GM12878 (cell line): Measurements from ENCODE around the gene PCDHGA1. TPM values are rescaled to one million over a fixed set of nuclear protein-coding genes. Genes with fewer than 3 reads are reported as not detected.
A peak's percentile ranks its signal among the peaks of the same experiment; 100 is the strongest.

ENCODE experiments used
- ATAC-seq: fragments of 200-7000 bp; cut with Tn5 transposase; 3 replicates; pipeline ENCODE4 v1.9.1; 2020; ENCODE audit warnings: mild to moderate bottlenecking, moderate library complexity
- BruUV-seq: library from RNA; stranded (reverse); fragments of 400-500 nt; replicated peaks from 2 replicates; lab custom pipeline; 2021; lab: Mats Ljungman, UMichigan
- CTCF ChIA-PET: fragments of 300-600 bp; sonication (Branson Sonifier 250); formaldehyde crosslinking; extraction: SDS; loops from one replicate; lab custom pipeline; 2021; ENCODE audit warnings: inconsistent platforms; lab: Yijun Ruan, JAX
- POLR2A ChIA-PET: fragments of 350-600 bp; formaldehyde crosslinking; extraction: SDS; loops from one replicate; lab custom pipeline; 2021; ENCODE audit warnings: inconsistent platforms; lab: Charles Lee
- RAD21 ChIA-PET: fragments of 300-600 bp; sonication (Branson Sonifier 250); formaldehyde crosslinking; loops from one replicate; lab custom pipeline; 2023; ENCODE audit warnings: antibody characterized with exemption; ENCODE audit not compliant: unreplicated experiment; lab: Charles Lee
- SMC1A ChIA-PET: fragments of 300-600 bp; sonication (Branson Sonifier 250); formaldehyde crosslinking; loops from one replicate; lab custom pipeline; 2023; ENCODE audit not compliant: unreplicated experiment, uncharacterized antibody; lab: Charles Lee
- DNase-seq: peaks from one replicate; pipeline ENCODE4 v3.0.0-alpha.2; 2011; ENCODE audit warnings: low read depth, low spot score
- FAIRE-seq: peaks from 3 replicates; lab custom pipeline; 2011; peaks lifted over from hg19 to GRCh38; lab: Jason Lieb, UNC
- H2AFZ ChIP-seq: 2 replicates; pipeline ENCODE4 v1.6.0; 2011; ENCODE audit warnings: low read depth, low read length, control low read depth; ENCODE audit not compliant: control insufficient read depth
- H3K27ac ChIP-seq: 2 replicates; pipeline ENCODE4 v1.5.1; 2011; ENCODE audit warnings: control low read depth; ENCODE audit not compliant: control insufficient read depth, insufficient read depth
- H3K27me3 ChIP-seq, 2 experiments: replicated peaks in 1 of 2; 2 replicates each; pipeline versions ENCODE4 v1.6.0 to v1.6.1; 2011; ENCODE audit warnings: low read length in 1 of 2; ENCODE audit not compliant: control insufficient read depth in 2 of 2, insufficient read depth in 2 of 2
- H3K36me3 ChIP-seq, 2 experiments: 2 replicates each; pipeline ENCODE4 v1.5.1; 2011; ENCODE audit warnings: low read length in 1 of 2; ENCODE audit not compliant: control insufficient read depth in 2 of 2, insufficient read depth in 2 of 2
- H3K4me1 ChIP-seq: 2 replicates; pipeline ENCODE4 v1.6.1; 2011; ENCODE audit warnings: mild to moderate bottlenecking, low read length, moderate library complexity, mixed read lengths; ENCODE audit not compliant: control insufficient read depth, insufficient read depth
- H3K4me2 ChIP-seq: 2 replicates; pipeline ENCODE4 v1.6.0; 2011; ENCODE audit warnings: control low read depth; ENCODE audit not compliant: control insufficient read depth, insufficient read depth
- H3K4me3 ChIP-seq: fragments of 200-600 bp; sonication (generic); 2 replicates; pipeline ENCODE4 v1.5.1; 2016
- H3K79me2 ChIP-seq: 2 replicates; pipeline ENCODE4 v1.6.0; 2011; ENCODE audit warnings: low read length; ENCODE audit not compliant: control insufficient read depth, insufficient read depth
- H3K9ac ChIP-seq: 2 replicates; pipeline ENCODE4 v1.8.0; 2011; ENCODE audit warnings: low read length, control low read depth, mixed read lengths; ENCODE audit not compliant: control insufficient read depth, insufficient read depth
- H3K9me3 ChIP-seq: replicated peaks from 3 replicates; pipeline ENCODE4 v1.5.1; 2011; ENCODE audit warnings: mild to moderate bottlenecking, low read length; ENCODE audit not compliant: control insufficient read depth, insufficient read depth
- H4K20me1 ChIP-seq: 2 replicates; pipeline ENCODE4 v1.6.0; 2011; ENCODE audit not compliant: control insufficient read depth, insufficient read depth
- EED ChIP-seq: sonication (generic); IDR thresholded peaks from 2 replicates; pipeline ENCODE4 v1.6.1; 2016; ENCODE audit warnings: antibody characterized with exemption, low read depth
- GATAD2B ChIP-seq: fragments of 450-650 bp; conservative IDR thresholded peaks from 2 replicates; pipeline ENCODE4 v1.6.1; 2017; ENCODE audit warnings: low read depth, mild to moderate bottlenecking, moderate library complexity
- KDM1A ChIP-seq: fragments of 200-600 bp; sonication (generic); IDR thresholded peaks from 2 replicates; pipeline ENCODE4 v1.6.1; 2016; ENCODE audit warnings: borderline replicate concordance
- MYC ChIP-seq: IDR thresholded peaks from 2 replicates; pipeline ENCODE4 v1.6.1; 2011; ENCODE audit warnings: mild to moderate bottlenecking, low read length, moderate library complexity, inconsistent platforms; ENCODE audit not compliant: insufficient read depth, insufficient replicate concordance, insufficient read length, severe bottlenecking
- NFYA ChIP-seq: IDR thresholded peaks from 2 replicates; pipeline ENCODE4 v1.6.1; 2011; ENCODE audit warnings: low read depth, mild to moderate bottlenecking, low read length, improper control_type of control experiment, borderline replicate concordance
- SREBF1 ChIP-seq: IDR thresholded peaks from 2 replicates; pipeline ENCODE4 v1.6.1; 2012; ENCODE audit warnings: mild to moderate bottlenecking, low read length
- ZNF217 ChIP-seq: fragments of 450-650 bp; IDR thresholded peaks from 2 replicates; pipeline ENCODE4 v1.6.1; 2017; ENCODE audit warnings: antibody characterized with exemption, mild to moderate bottlenecking
- WGBS: methylation state at CpG from one replicate; pipeline ENCODE4 v1.1.6; 2016; ENCODE audit warnings: low lambda C conversion rate; ENCODE audit not compliant: insufficient replicate concordance, insufficient coverage; ENCODE audit errors: missing lambda C conversion rate; 5-methylcytosine and 5-hydroxymethylcytosine counted together
- in situ Hi-C: fragments of 300-500 bp; cut with MboI; formaldehyde crosslinking; loops from 9 replicates; pipeline ENCODE4 v1.14.3; 2018; ENCODE audit warnings: mixed read lengths
- intact Hi-C: fragments of 100-400 bp; cut with micrococcal nuclease; formaldehyde crosslinking; loops from one replicate; pipeline ENCODE4 v1.14.2; 2022; ENCODE audit not compliant: unreplicated experiment
- polyA plus RNA-seq, 11 experiments: library from polyadenylated mRNA; depleted of rRNA in 4 of 11; unstranded in 6 of 11; stranded (reverse) in 5 of 11; fragments of >200 nt; fragmentation: Nextera tagmentation in 4 of 11; fragmentation: Illumina TruSeq in 1 of 11; extraction: Ambion mirVana in 4 of 11; extraction: Trizol in 1 of 11; gene quantifications; 1 replicate in 1 of 11; 2 replicates in 10 of 11; pipeline versions ENCODE4 v1.2.1 to v1.2.3, GENCODE V29; 2011 to 2016; ENCODE audit warnings: inconsistent platforms in 2 of 11, missing spikeins in 2 of 11, low read depth in 1 of 11
- total RNA-seq, 4 experiments: library from RNA; depleted of rRNA in 3 of 4; stranded (reverse); fragments of >200 nt in 3 of 4; fragmentation: Illumina TruSeq in 1 of 4; extraction: Trizol in 1 of 4; gene quantifications; 2 replicates each; pipeline versions ENCODE4 v1.2.1 to v1.2.3, GENCODE V29; 2013 to 2021
- TF ChIP-seq, protein P1 (sequence below): IDR thresholded peaks from 2 replicates; pipeline ENCODE4 v1.6.1; 2011; ENCODE audit warnings: borderline replicate concordance, low read depth, mild to moderate bottlenecking, moderate library complexity, low read length; ENCODE audit not compliant: insufficient read depth, poor library complexity, severe bottlenecking
- TF ChIP-seq, protein P2 (sequence below): fragments of 450-650 bp; conservative IDR thresholded peaks from 2 replicates; pipeline ENCODE4 v1.6.1; 2017; ENCODE audit warnings: mild to moderate bottlenecking, moderate library complexity
- TF ChIP-seq, protein P3 (sequence below): IDR thresholded peaks from 2 replicates; pipeline ENCODE4 v1.6.1; 2012; ENCODE audit warnings: improper control_type of control experiment, low read depth, low read length; ENCODE audit not compliant: insufficient replicate concordance
- TF ChIP-seq, protein P4 (sequence below): IDR thresholded peaks from 2 replicates; pipeline ENCODE4 v1.6.1; 2011; ENCODE audit warnings: borderline replicate concordance, low read depth, mild to moderate bottlenecking, moderate library complexity, mixed read lengths, low read length; ENCODE audit not compliant: insufficient read depth; ENCODE audit errors: extremely low read length

The PCDHGA1 gene
- total and polyA plus RNA-seq, 10 of the 15 experiments (the other 5 are each of a cell fraction or from before 2014, with no cell fraction given), result 0.02 to 0.51 (median 0.19) TPM; not detected in 3

DNA sequence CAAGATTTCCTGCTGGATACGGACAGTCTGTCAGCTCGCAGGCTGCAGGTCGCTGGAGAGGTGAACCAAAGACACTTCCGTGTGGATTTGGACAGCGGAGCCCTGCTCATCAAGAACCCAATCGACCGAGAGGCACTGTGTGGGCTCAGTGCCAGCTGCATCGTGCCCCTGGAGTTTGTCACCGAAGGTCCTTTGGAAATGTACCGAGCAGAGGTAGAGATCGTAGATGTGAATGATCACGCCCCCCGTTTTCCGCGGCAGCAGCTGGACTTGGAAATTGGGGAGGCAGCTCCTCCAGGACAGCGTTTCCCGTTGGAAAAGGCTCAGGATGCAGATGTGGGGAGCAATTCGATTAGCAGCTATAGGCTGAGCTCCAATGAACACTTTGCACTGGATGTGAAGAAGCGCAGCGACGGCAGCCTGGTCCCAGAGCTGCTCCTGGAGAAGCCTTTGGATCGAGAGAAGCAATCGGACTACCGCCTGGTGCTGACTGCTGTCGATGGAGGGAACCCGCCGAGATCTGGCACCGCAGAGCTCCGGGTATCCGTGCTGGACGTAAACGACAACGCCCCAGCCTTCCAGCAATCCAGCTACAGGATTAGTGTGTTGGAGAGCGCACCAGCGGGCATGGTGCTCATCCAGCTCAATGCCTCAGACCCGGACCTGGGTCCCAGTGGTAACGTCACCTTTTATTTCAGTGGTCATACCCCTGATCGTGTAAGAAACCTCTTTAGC, 155.2 kb downstream of the PCDHGA1 start:
- no peak overlapping the region for H3K9ac ChIP-seq
- in situ Hi-C loops, result no loop called here
- peaks cover 4% of the 10 kb centered on the region for H3K4me1 ChIP-seq
- no peaks in the 10 kb centered on the region for H4K20me1 ChIP-seq
- peaks cover 0 to 3% of the 10 kb centered on the region in 2 experiments; a peak in 2 of 4 replicates for H3K27me3 ChIP-seq
- FAIRE-seq (no peak), DNase-seq (no peak), ATAC-seq (no peak; the same call in 2 of the 3 replicates)
- ChIA-PET RAD21 (interaction anchor here (1.0 to 1.2 kb wide), 2 partner anchors 10 to 16 kb away, joined by 3 to 4 read pairs; partner anchors contain the start of gene PCDHGC3), CTCF (interaction anchor here (1.6 to 8.1 kb wide), 5 partner anchors 10 to 79 kb away, joined by 4 to 90 read pairs (median 8); partner anchors contain the start of gene PCDHGC3), SMC1A (interaction anchor here (1.2 to 2.3 kb wide), 2 partner anchors 10 to 72 kb away, joined by 5 to 6 read pairs; partner anchors contain the start of gene PCDHGC3), POLR2A (no interaction called here)
- BruUV-seq, result no TSS peak
- 88% methylated on average over 38 of the region's 38 CpGs for WGBS
- no peak overlapping the region for H3K27ac ChIP-seq
- peak overlapping the region; percentile 36; the same call in 1 of the 2 replicates for H3K4me3 ChIP-seq
- TF ChIP-seq NFYA (no peak), SREBF1 (no peak), MYC (no peak), ZNF217 (no peak), KDM1A (no peak), EED (no peak), GATAD2B (no peak)
- TF ChIP-seq, protein P1, sequence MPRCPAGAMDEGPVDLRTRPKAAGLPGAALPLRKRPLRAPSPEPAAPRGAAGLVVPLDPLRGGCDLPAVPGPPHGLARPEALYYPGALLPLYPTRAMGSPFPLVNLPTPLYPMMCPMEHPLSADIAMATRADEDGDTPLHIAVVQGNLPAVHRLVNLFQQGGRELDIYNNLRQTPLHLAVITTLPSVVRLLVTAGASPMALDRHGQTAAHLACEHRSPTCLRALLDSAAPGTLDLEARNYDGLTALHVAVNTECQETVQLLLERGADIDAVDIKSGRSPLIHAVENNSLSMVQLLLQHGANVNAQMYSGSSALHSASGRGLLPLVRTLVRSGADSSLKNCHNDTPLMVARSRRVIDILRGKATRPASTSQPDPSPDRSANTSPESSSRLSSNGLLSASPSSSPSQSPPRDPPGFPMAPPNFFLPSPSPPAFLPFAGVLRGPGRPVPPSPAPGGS, result no peak
- TF ChIP-seq, protein P2, sequence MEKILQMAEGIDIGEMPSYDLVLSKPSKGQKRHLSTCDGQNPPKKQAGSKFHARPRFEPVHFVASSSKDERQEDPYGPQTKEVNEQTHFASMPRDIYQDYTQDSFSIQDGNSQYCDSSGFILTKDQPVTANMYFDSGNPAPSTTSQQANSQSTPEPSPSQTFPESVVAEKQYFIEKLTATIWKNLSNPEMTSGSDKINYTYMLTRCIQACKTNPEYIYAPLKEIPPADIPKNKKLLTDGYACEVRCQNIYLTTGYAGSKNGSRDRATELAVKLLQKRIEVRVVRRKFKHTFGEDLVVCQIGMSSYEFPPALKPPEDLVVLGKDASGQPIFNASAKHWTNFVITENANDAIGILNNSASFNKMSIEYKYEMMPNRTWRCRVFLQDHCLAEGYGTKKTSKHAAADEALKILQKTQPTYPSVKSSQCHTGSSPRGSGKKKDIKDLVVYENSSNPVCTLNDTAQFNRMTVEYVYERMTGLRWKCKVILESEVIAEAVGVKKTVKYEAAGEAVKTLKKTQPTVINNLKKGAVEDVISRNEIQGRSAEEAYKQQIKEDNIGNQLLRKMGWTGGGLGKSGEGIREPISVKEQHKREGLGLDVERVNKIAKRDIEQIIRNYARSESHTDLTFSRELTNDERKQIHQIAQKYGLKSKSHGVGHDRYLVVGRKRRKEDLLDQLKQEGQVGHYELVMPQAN, result no peak
- TF ChIP-seq, protein P3, sequence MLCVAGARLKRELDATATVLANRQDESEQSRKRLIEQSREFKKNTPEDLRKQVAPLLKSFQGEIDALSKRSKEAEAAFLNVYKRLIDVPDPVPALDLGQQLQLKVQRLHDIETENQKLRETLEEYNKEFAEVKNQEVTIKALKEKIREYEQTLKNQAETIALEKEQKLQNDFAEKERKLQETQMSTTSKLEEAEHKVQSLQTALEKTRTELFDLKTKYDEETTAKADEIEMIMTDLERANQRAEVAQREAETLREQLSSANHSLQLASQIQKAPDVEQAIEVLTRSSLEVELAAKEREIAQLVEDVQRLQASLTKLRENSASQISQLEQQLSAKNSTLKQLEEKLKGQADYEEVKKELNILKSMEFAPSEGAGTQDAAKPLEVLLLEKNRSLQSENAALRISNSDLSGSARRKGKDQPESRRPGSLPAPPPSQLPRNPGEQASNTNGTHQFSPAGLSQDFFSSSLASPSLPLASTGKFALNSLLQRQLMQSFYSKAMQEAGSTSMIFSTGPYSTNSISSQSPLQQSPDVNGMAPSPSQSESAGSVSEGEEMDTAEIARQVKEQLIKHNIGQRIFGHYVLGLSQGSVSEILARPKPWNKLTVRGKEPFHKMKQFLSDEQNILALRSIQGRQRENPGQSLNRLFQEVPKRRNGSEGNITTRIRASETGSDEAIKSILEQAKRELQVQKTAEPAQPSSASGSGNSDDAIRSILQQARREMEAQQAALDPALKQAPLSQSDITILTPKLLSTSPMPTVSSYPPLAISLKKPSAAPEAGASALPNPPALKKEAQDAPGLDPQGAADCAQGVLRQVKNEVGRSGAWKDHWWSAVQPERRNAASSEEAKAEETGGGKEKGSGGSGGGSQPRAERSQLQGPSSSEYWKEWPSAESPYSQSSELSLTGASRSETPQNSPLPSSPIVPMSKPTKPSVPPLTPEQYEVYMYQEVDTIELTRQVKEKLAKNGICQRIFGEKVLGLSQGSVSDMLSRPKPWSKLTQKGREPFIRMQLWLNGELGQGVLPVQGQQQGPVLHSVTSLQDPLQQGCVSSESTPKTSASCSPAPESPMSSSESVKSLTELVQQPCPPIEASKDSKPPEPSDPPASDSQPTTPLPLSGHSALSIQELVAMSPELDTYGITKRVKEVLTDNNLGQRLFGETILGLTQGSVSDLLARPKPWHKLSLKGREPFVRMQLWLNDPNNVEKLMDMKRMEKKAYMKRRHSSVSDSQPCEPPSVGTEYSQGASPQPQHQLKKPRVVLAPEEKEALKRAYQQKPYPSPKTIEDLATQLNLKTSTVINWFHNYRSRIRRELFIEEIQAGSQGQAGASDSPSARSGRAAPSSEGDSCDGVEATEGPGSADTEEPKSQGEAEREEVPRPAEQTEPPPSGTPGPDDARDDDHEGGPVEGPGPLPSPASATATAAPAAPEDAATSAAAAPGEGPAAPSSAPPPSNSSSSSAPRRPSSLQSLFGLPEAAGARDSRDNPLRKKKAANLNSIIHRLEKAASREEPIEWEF, result no peak
- TF ChIP-seq, protein P4, sequence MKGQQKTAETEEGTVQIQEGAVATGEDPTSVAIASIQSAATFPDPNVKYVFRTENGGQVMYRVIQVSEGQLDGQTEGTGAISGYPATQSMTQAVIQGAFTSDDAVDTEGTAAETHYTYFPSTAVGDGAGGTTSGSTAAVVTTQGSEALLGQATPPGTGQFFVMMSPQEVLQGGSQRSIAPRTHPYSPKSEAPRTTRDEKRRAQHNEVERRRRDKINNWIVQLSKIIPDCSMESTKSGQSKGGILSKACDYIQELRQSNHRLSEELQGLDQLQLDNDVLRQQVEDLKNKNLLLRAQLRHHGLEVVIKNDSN, result no peak
- peak overlapping the region; percentile 28 for H3K4me2 ChIP-seq
- no peaks in the 10 kb centered on the region; the same call in 2 of the 3 replicates for H3K9me3 ChIP-seq
- intact Hi-C loops, result no loop called here
- no peak overlapping the region for H2AFZ ChIP-seq
- H3K79me2 ChIP-seq, result no peaks in the 10 kb centered on the region
- H3K36me3 ChIP-seq, result no peaks in the 10 kb centered on the region; a peak in 1 of 4 replicates
